GM19324 (cell line): ENCODE data around the gene L3MBTL2.
A peak's percentile ranks its signal among the peaks of the same experiment; 100 is the strongest.

ENCODE experiments used
- ATAC-seq: cut with Tn5 transposase; IDR thresholded peaks from one replicate; pipeline ENCODE4 v1.9.1; 2021; ENCODE audit warnings: mild to moderate bottlenecking, moderate library complexity; ENCODE audit not compliant: unreplicated experiment, low FRiP score

The L3MBTL2 gene

GRCh38 chr22:41206719-41207118 lies 1.6 kb downstream of the L3MBTL2 start:
- ATAC-seq = no peak

GRCh38 chr22:41215409-41215808 lies 10.3 kb downstream of the L3MBTL2 start:
- ATAC-seq = no peak

- no peak for ATAC-seq
Observed at GRCh38 chr22:41215926-41216325, 10.8 kb downstream of the L3MBTL2 start.

- no peak for ATAC-seq
Observed at GRCh38 chr22:41216984-41217383, 11.9 kb downstream of the L3MBTL2 start.

GRCh38 chr22:41217553-41218157 lies 12.5 kb downstream of the L3MBTL2 start:
- ATAC-seq = no peak

- ATAC-seq = no peak
Observed at GRCh38 chr22:41222846-41223507, 17.9 kb downstream of the L3MBTL2 start.

- ATAC-seq = no peak
Observed at GRCh38 chr22:41223535-41223934, 18.4 kb downstream of the L3MBTL2 start.

GRCh38 chr22:41226723-41227655 lies 21.9 kb downstream of the L3MBTL2 start:
- ATAC-seq = no peak

GRCh38 chr22:41229215-41229614 lies 24.1 kb downstream of the L3MBTL2 start:
- no peak for ATAC-seq

- ATAC-seq = no peak
Observed at GRCh38 chr22:41229730-41230400, 24.8 kb downstream of the L3MBTL2 start.

GRCh38 chr22:41230401-41230785 lies 25.3 kb downstream of the L3MBTL2 start:
- ATAC-seq = no peak

GRCh38 chr22:41231369-41231768 lies 26.3 kb downstream of the L3MBTL2 start:
- no peak for ATAC-seq

GRCh38 chr22:41234815-41235695 lies 29.9 kb downstream of the L3MBTL2 start:
- ATAC-seq = no peak

- ATAC-seq = no peak
Observed at GRCh38 chr22:41237036-41237706, 32.1 kb downstream of the L3MBTL2 start.

- ATAC-seq = peak; percentile 49
Observed at GRCh38 chr22:41237707-41238569, 32.8 kb downstream of the L3MBTL2 start.

- no peak for ATAC-seq
Observed at GRCh38 chr22:41238570-41239442, 33.7 kb downstream of the L3MBTL2 start.

- ATAC-seq = no peak
Observed at GRCh38 chr22:41239443-41240128, 34.5 kb downstream of the L3MBTL2 start.
